Middle frontal gyrus (tissue), 1 donor: ENCODE data around the gene ALDH1B1.

ENCODE experiments used
- DNase-seq: peaks from one replicate; pipeline ENCODE4 v3.0.0-alpha.2; 2015; ENCODE audit warnings: low spot score; ENCODE audit errors: extremely low spot score

ALDH1B1 gene

GRCh38 chr9:38439291-38439915 is 46.9 kb downstream of the ALDH1B1 start:
- no peak for DNase-seq

- DNase-seq: no peak
Observed at GRCh38 chr9:38439916-38440301, 47.4 kb downstream of the ALDH1B1 start.

- no peak for DNase-seq
Observed at GRCh38 chr9:38440516-38440915, 48.0 kb downstream of the ALDH1B1 start.

DNA sequence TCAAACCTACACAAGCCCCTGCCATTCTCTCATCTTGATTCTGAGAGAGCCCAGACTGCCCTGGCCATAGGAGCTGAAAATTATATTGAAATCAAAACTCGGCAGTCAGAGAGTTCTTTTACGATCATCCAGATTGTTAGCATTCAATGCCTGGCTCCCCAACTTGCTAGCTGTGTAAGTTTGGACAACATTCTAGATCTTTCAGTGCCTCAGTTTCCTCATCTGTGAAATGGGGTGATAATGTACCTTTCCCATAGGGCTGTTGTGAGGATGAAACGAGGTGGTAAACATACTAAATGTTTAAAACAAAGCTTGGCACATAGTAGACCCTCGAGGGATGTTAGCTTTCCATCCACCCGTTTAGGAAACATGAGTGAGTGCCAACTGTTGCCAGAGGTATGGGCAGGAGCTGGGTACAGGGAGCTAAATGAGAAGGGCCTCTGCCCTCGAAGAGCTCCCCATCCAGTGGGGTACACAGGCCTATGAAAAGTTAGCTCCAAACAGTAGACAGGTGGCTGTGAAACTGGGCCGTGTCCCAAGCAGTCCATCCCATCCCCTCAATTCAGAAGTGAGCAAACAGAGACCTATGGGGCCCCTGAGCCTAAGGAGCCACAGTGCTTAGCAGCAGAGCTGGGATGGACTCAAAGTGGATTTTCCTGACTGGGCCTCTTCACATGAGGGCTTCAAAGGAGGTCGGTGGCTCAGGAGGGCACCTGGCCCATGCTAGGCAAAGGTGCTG is 49.0 kb downstream of the ALDH1B1 start:
- no peak for DNase-seq

DNA sequence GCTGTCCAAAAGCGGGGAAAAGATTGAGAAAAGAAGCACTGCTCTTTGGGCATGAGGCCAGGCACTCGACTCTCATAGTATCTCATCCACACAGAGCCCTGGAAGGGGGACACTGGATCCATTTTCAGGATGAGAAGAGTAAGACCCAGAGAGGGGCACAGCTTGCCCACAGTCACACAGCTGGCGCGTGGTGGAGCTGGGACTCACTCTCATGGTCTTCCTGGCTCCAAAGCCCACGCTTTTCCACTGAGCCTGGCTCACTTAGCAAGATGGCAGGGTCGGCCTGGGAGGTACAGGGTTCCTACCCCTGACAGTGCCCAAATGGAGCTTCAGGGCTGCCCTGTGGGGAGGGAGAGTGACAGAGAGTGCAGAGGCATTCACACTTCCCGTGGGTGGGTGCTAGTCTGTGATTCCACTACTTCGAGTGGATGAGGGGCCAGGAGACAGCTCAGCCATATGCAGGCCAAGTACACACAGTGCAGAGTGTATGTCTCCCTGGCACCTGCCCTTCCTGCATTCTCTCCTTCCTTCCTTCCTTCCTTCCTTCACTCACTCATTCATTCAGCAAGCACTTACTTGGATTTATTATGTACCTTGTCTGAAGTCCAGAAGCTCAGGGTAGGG is 50.1 kb downstream of the ALDH1B1 start:
- DNase-seq: no peak

DNA sequence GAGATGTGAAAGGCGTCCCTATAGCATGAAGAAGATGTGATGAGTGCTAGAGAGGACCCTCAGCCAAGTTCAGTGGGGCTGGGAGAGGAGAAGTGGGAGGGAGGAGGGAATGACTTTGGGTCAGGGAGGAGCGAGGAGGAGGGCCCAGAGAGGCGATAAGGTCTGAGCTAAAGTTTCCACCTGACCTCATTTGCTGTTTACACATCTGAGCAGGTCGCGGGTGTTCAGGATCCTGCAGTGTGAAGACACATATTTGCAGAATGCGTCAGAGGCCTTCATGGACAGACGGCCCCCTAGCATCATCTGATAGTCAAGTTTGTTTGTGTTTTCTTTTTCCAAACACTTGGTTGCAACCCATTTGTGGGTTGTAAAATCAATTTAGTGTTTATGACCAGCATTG is 50.7 kb downstream of the ALDH1B1 start:
- DNase-seq: no peak

DNA sequence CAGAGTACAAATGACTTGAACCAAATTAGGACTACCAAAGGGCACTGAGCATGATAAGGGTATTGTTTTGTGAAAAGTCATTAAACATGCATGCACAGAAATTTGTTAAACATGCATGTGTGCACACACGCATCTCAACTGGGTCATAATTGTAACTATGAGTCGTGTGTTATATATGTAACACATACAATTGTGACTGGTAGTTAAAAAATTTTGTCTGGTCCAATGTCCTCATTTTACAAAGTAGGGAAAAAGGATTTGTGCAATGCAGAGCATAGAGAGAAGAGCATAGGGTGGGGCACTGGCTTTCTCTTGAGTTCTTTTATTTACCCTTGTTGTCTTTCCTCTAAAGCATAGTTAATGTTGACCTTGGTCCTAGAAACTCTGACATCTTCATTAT is 51.1 kb downstream of the ALDH1B1 start:
- no peak for DNase-seq

DNA sequence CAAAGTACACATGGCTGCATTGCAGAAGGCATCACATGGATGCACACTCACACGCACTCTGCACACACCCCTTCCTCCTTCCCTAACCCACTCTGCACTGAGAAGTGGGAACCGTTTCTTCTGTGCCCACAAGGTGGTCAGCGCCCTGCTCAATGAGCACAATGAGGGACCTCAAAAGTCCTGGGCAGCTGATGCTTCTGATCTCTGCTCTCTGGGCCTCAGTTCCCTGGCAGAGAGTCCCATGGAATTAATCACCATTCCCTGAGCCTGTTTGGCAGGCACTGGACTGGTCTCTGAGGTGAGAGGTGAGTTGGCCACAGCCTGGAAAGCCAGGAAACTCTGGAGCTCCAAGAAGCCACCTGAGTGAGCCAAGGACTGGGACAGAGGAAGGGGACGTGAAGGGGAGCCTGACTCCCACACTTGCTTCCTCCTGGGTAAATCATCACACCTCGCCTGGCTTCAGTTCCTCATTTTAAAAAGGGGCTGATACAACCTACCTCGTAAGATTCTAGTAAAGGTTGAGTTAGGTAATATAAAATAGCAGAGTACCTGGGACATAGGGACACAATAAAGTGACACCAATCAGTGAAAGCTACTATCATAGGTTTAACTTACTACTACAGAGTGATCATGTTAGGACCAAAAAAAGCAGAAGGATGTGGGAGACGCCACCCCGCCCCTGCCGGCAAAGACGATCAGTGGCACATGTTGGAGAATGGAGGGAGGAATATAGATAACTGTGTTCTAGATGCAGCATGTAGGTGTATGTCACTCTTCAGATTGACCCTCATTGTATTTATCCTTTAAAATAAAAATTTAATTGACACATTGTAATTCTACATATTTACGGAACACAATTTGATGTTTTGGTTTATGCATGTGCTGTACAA is 52.9 kb downstream of the ALDH1B1 start:
- DNase-seq: no peak

DNA sequence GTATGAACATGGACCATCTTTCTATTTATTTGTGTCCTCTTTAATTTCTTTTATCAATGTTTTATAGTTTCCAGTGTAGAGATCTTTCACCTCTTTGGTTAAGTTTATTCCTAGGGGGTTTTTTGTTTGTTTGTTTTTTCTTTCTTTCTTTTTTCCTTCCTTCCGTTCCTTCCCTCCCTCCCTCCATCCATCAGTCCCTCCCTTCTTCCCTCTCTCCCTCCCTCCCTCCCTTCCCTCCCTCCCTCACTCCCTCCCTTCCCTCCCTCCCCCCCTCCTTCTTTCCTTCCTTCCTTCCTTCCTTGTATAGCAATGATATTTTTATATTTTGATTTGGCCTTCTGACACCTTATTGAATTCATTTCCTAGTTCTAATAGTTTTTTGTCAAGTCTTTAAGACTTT is 55.2 kb downstream of the ALDH1B1 start:
- DNase-seq: no peak
